HG03045 (cell line): Measurements from ENCODE around the gene MRPL23.
"Not testable (repeated sequence)": the region's sequence is repeated elsewhere in the genome, so short reads cannot be mapped to it uniquely, and the experiment has no call there.

ENCODE experiments used
- ATAC-seq: cut with Tn5 transposase; IDR thresholded peaks from one replicate; pipeline ENCODE4 v1.9.1; 2021; ENCODE audit warnings: mild to moderate bottlenecking, moderate library complexity; ENCODE audit not compliant: unreplicated experiment

Gene MRPL23

DNA sequence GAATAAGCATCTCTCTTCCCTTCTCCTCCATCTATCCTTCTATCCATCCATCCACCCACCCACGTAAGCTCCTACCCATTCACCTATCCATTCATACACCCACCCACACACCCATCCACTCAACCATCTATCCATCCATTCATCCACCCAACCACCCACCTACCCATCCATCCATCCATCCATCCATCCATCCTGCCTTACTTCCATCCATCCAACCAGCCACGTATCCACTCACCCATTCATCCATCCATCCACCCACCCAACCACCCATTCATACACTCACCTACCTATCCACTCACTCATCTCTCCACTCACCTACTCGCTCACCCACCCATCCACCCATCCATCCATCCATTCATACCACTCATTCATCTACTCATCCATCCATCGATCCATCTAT lies 14.5 kb upstream of the MRPL23 start:
- no peak for ATAC-seq

DNA sequence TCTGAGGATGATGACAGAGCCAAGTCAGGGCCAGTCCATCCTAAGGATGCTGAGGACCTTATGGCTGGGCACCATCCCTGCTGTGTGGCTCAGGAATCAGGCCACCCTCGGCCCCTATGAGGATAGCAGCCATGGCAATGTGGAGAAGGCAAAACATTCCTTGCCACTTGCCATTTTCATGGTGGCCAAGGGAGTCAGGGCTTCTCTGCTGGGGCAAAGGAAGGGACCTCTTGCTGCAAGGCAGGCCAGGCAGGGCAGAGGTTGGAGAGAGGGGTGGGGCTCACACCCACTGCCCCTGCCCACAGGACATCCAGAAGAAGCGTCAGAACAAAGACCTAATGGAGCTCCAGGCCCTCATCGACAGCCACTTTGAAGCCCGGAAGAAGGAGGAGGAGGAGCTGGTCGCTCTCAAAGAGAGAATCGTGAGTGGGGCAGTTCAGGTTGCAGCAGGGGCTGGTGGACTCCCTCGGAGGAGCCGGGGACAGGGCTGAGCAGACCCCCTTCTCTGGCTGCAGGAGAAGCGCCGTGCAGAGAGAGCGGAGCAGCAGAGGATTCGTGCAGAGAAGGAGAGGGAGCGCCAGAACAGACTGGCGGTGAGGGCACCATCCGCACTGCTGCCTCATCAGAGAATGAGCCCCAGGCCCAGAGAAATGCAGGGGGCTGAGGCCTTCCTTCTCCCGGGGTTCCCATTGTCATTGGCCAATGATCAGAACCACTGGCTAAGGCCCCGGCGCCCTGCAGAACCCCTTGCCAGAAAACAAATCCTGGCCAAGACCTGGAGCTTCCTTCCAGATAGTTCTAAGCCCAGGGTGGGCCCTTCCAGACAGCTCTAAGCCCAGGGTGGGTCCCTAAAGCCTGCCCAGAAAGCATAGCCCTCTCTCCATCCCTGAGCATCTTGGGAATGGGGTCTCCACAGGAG lies 13.5 kb upstream of the MRPL23 start:
- no peak for ATAC-seq

DNA sequence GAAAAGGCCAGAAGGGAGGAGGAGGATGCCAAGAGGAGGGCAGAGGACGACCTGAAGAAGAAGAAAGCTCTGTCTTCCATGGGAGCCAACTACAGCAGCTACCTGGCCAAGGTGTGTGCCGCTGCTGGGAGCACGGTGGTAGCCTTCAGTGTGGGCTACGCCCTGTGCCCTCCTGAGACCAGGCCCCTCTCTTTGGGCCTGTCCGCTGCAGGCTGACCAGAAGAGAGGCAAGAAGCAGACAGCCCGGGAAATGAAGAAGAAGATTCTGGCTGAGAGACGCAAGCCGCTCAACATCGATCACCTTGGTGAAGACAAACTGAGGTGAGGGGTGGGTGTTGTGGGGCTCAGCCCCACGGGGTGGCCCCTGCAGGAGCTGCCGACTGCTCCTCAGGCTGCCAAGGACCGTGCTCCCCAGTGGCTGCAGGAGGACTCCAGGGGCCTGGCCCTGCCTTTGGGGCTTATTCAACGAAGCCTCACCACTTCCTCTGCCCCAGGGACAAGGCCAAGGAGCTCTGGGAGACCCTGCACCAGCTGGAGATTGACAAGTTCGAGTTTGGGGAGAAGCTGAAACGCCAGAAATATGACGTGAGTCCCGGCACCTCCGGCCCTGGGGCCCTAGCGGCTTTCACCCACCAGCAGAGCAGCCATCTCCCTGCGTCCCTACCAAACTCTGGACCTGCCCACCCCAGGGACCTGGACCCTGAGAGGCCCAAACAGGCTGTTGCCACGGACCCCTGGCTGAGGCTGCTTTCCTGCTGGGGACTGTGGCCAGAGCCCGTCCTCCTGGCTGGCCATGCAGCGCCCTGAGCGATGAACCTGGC lies 12.6 kb upstream of the MRPL23 start:
- ATAC-seq, result no peak

DNA sequence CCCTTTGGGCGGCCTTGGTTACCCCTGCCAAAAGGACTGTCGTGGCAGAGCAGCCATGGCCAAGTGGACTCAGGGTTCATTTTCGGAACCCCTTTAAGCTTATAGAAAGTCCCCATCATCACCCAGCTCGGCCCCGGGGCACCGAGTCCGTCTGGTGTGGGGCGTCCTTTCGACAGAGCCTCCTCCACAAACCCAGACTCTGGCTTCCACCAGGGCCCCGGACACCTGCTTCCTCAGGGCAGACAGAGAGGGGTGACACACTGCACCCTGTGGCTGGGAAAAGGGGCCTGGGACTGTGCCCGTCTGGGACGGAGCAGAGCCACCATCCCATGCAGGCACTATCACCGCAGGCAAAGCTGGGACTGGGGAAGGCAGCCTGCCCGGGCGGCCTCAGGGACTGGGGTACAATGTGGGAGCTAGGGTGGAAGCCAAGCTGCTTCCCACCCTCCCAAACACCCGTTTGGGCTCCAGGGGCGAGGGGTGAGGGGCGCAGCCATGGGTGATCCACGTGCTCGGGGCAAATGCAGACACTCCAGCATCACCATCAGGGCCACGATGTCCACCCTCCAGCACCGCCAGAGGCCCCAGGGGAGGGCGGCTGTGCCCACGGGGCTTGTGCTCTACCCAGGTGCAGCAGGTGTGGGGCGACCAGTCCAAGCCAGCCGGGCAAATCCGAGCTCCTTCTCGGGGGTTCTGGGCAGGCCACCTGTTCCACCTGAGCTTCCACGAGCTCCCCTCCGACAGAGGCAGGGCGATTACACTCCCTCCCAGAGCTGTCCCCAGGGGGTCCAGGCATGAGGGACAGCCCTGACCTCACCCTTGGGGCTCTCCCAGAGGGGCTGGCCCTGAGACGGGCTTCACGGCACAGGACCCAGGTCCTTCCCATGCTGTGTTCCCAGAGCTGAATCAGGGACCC lies 11.7 kb upstream of the MRPL23 start:
- ATAC-seq, result no peak

DNA sequence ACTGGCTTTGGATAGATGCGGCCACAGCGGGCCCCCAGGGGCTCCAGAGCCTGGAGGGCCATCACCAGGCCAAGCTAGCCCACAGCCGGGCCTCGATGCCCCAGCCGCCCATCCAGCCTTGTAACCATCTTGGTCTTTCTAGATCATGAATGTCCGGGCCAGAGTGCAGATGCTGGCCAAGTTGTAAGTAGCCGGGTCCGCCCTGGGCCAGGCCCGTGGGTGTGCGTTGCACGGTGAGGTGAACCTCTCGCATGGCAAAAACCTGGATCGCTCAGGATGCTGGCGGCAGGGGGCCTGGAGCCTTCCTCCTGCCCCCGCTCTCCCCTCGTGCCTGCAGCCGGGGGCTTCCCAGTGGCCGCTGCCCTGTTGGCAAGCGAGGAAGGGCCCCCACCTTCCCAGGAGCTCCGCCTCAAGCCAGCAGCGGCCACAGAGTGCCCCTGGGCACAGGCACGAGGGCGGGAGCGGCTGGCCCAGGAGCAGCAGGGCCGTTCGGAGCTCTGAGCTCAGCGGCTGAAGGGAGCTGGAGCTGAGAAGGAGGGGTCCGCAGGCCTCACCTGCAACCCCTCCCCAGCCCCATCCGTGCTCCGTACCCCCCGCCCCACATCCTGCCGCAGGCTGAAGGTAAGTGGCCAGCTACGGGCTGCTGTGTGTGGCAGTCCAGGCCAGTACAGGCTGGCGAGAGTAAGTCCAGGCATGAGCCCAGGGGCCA lies 10.9 kb upstream of the MRPL23 start:
- no peak for ATAC-seq

DNA sequence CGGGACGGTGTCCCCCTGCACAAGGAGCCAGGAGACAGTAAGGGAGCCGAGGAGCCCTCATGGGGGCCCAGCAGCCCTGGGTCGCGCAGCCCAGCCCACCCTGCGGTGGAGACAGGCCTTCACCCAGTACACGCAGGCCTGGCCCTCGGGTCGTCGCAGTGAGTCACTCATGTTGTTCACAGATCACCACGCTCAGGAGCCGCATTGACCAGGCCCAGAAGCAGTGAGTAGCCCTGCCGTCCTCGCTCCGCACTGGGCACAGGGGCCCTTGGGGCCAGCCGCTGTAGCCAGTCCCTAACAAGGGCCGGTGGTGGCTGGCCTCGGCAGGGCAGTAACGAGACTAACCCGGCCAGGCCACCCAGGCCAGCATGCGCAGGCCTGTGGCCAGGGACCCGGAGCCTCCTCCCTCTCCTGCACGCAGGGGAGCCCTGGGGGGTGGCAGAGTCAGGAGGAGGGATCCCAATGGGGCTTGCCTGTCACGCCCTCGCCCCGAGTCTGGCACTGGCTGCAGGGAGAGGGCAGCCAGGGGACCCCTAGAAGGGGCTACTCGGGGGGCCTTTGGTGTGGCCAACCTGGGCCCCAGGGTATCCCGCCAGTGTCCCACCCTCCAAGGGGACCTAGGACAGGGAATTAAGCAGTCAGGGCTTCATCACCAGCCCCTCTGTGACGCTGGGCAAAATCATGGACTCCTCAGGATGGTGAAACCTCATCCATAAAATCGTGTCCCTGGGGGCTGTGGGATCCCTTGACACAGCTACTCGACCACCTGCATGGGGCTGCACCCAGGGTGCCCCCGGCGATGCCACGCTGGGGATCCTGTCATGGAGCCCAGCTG lies 10.1 kb upstream of the MRPL23 start:
- no peak for ATAC-seq

DNA sequence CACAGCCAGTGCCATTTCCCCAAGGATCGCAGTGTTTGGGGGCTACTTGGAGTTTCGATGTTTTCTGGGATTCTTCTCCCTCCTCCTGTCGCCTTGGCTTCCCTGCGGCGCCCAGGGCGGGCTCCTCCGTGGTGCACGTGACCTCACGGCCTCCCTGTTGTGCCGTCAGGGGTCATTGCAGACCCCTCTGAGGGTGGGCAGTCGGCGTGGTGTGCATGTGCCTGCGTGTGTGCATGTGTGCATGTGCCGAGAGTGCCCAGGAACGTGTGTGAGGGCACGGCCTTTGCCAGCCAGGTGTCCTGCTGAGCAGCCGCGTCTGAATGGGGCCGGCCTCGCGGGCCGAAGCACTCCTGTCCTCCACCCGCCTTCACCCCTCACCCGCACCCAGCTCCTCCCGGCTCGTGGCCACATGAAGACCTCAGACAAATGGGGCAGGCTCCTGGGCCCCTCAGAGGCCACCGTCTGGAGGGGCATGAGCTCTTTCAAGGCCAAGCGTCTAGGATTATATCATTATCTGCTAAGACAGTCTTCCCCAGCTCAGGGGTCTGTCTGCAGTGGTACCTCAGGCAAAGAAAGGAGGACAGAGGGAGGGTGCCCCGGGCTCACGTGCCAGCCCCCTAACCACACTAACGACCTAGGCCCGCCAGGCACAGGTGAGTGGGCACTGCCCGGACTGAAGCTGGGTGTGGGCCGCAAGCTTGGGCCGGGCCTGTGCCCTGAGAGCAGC lies 9.4 kb upstream of the MRPL23 start:
- ATAC-seq, result no peak

DNA sequence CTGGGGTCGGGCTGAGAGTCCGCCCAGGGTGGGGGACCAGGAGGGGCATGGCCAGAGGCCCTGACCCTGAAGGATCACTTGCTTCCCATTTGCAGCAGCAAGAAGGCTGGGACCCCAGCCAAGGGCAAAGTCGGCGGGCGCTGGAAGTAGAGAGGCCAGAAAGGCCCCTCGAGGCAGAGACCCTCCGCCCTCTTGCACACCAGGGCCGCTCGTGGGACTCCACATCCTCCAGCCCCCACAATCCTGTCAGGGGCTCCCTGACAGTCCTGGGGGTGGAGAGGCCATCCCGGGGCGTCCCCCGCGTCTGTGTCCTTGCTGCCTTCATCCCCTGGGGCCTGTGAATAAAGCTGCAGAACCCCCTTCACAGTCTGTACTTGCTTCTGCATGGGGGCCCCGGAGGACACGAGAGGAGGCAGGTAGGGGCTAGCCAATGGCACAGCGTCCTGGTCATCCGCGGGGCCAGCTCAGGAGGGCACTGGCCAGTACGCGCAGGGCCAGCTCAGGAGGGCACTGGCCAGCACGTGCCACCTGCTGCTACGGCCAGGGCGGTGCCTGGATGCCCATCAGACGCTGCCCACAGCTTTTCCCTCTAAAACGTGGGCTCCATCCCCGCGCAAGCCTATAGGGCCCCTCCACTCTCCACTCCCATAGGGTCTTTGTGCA lies 8.7 kb upstream of the MRPL23 start:
- ATAC-seq, result no peak

DNA sequence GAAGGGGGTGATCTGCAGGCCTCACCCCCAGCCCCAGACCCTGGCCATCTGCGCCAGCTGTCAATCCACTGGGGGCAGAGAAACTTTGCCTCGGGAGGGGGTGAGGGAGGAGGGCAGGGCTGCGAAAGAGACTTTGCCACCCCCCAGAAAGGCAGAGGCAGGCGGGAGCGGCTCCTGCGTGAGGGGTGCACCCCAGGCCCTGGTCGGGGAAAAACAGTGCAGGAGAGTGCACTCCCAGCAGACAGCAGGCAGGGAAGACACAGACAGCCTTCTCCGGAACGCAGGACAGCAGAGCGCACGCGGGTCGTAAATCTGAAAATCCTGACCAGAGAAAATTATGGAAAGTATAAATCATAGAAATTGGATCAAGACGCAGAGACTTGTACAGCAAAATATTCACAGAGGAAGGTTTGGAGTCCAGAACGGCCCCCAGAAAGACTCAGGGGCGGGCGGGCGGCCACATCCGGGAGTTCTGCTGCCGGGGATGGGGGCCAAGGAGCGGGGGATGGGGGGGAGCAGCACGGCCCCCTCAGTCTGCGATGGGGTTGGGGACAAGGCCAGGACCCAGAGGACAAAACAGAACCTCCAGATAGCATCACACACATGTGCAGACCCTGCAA lies 8.0 kb upstream of the MRPL23 start:
- no peak for ATAC-seq

DNA sequence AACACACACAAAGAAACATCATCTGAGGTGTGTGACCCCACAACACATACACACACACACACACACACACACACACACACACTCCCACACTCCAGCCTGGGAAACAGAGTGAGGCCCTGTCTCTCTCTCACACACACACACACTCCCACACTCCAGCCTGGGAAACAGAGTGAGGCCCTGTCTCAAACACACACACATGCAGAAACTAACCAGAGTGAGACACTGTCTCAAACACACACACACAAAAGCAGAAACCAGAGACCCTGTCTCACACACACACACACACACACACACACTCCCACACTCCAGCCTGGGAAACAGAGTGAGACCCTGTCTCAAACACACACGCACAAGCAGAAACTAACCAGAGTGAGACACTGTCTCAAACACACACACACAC lies 7.3 kb upstream of the MRPL23 start:
- ATAC-seq, result not testable (repeated sequence)

DNA sequence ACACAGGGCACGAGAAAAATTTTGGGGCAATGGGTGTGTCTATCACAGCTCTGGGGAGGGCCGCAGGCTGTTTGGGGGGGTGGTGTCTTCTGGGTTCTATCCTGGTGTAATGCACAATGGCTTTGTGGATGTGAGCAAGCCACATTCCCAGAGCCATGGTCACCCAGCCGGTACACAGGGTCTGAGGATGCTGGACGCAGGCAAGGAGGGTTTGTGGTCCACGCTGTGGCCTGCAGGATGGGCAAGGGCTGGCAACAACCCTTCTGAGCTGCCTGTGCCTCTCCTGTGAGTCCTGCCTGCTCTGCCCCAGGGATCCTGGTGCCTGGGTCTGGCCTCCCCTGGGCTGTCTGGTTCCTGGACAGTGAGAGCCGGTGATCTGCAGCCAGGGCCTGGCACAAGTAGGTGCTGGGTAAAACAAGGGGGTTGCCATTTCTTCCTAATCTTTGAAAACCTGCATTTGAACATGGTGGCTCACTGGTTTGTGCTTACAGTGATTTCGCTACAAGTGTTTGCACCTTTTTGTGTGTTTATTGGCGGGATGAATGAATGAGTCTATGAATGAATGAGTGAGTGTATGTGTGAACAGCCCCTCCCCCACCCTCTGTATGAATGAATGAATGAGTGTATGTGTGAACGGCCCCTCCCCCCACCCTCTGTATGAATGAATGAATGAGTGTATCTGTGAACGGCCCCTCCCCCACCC lies 4.4 kb upstream of the MRPL23 start:
- ATAC-seq, result no peak

DNA sequence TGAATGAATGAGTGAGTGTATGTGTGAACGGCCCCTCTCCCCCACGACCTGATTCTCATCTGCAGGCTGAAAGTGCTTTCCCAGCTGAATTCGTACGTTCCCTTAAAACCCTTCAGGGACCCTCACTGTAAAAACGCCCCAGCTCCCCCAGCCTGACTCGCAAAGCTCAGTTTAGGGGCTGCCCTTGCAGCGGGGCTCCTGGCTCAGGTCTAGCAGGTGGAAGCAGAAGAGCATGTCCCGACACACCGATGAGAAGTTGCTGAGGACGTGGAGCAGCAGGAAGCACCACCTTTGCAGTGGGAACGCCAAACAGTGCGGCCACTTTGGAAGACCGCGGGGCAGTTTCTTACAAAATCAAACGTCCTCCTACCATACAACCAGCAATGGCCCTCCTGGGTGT lies 3.6 kb upstream of the MRPL23 start:
- no peak for ATAC-seq

DNA sequence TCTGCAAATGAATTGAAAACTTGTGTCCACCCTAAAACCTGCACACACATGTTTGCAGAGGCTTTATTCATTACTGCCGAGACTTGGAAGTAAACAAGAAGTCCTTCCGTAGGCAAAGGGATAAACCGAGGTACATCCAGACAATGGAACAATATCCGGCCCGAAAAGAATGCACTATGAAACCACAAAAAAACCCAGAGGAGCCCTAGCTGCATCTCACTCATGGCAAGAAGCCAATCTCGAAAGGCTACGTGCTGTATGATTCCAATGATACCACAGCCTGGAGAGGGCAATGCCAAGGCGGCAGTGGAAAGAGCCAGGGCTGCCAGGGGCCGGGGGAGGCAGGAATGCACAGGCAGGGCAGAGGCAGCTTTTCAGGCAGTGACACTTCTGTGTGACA lies 3.2 kb upstream of the MRPL23 start:
- ATAC-seq, result no peak

DNA sequence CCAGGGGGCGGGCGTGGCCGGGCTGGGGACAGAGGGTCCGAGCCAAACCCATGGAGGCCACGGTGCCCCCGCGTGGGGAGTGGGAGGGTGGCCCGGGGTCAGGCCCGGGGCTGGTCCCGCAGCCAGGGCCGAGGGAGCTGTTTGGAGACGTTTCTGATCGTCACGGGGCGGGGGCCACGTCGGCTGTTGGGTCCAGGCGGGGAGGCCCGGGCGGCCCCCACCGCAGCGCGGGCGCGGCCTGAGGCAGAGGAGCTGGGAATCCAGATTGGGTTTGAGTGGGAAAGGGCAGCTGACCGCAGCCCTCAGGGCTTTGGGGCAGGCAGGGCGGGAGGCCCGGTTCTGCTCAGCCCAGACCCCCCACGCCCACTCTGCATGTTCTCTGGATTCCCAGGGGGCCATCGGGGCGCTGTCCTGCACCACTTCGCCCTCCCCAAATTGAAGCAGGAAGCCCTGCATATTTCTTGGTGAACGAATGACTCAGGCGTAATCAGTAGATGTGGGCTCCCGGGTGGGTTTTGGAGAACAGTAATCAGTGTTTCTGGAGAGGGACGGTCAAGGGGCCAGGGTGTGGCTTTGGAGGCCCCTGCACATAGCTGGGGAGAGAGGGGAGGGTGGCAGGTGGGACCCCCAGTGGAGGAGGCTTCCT lies 583 bp downstream of the MRPL23 start:
- ATAC-seq, result no peak

DNA sequence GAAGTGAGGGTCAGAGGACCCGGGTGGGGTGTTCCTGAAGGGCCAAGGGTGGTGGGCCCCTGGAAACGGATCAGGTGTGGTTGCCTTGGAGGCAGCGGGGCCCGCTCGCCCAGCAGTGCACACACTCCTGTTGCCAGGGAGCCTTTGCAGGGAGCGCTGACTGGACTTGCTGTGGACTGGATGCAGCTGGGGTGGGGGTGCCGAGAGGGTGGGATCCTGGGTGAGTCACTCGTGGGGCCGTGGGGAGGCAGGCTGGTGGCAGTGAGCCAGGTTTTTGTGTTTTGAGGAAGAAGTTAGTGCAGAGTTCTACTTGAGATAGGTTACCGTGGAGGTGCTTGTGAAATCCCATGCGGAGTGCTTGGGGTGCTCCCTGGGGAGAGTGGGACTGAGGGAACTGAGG lies 1.3 kb downstream of the MRPL23 start:
- no peak for ATAC-seq

DNA sequence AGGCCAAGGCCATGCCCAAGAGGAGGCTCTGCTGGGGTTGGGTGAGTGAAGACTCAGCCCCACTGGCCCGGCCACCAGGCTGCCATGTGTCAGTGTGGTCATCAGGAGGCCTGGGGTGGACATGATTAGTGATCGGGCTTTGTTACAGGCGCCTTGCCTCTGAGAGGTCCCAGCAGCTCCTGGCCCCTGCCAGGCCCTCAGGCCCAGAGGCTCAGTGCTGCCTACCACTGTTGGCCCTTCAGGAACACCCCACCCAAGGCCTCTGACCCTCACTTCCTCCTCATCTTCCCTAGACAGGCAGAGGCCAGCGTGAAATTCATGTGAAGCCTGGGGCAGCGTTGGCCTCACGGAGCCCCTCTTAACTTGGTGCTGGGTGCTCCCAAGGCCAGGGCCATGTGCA lies 2.2 kb downstream of the MRPL23 start:
- ATAC-seq, result no peak

DNA sequence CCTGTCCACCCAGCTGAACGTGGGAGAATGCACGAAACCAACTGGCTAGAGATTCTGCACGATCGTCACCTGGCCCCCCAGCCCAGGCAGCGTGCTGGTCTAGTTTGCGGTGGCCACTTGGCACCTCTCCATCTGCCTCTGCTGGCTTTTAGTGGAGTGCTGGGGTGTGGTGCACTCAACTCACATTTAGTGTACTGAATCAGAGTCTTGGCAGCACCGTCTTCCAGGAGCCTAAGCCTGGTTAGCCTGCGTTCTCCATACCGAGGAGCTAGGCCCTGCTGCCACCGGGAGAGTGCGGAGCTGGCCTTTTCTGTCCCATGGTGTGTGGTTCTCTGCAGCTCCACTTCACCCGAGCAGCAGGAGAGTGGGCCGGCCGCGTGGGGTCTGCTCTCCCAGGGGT lies 2.8 kb downstream of the MRPL23 start:
- no peak for ATAC-seq
